AG10803 (cell line): ENCODE measurements around the gene ALPI.

ENCODE experiments used
- DNase-seq: peaks from one replicate; pipeline ENCODE4 v3.0.0; 2010; ENCODE audit warnings: low read depth
- H3K4me3 ChIP-seq: 2 replicates; pipeline ENCODE4 v1.5.1; 2011; ENCODE audit warnings: mild to moderate bottlenecking, low read length, control low read depth
- TF ChIP-seq, protein P1 (sequence below): conservative IDR thresholded peaks from 2 replicates; pipeline ENCODE4 v1.5.1; 2011; ENCODE audit warnings: mild to moderate bottlenecking, low read length, control low read depth, inconsistent platforms

Gene ALPI

DNA sequence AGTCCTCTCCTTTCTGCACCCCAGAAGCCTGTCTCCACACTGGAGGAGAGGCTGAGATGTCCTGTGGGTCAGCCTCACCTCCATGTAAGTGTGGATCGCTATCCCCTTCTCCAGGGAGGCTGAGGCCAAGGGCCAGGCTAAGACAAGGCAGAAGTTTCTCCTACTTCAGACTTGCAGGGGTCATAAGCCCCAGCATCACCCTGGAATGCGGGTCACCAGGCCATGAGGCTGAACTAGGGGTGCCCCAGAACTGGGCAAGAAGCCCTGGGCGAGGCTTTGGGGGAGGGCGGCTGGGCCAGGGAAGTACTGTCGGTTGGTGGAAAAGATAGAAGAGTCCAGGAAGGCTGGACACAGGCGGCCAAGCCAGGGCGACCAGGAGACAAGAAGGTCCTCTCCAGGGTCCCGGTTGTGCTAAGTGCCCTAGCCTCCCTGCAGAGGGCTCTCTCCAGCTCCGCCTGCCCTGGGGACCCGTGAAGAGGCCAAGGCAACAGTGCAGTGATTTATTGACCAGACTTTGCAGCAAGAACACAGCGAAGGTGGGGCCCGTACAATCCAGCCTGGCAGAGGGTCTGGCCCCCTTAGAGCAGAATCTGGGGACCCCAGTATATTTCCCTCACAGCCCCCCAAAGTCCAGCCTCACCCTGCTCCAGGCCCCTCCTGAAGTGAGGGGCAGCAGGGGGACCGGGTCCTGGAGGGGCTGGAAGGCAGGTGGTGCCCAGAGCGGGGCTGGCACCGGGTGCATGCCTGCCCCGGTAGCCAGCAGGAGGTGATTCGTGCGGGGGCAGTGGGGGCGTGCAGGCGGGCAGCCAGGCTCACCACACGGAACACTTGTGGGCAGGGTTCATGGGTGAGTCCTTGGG, 23.6 kb downstream of the ALPI start:
- H3K4me3 ChIP-seq = no peak overlapping the region
- DNase-seq = no peak
- TF ChIP-seq, protein P1, sequence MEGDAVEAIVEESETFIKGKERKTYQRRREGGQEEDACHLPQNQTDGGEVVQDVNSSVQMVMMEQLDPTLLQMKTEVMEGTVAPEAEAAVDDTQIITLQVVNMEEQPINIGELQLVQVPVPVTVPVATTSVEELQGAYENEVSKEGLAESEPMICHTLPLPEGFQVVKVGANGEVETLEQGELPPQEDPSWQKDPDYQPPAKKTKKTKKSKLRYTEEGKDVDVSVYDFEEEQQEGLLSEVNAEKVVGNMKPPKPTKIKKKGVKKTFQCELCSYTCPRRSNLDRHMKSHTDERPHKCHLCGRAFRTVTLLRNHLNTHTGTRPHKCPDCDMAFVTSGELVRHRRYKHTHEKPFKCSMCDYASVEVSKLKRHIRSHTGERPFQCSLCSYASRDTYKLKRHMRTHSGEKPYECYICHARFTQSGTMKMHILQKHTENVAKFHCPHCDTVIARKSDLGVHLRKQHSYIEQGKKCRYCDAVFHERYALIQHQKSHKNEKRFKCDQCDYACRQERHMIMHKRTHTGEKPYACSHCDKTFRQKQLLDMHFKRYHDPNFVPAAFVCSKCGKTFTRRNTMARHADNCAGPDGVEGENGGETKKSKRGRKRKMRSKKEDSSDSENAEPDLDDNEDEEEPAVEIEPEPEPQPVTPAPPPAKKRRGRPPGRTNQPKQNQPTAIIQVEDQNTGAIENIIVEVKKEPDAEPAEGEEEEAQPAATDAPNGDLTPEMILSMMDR = no peak

DNA sequence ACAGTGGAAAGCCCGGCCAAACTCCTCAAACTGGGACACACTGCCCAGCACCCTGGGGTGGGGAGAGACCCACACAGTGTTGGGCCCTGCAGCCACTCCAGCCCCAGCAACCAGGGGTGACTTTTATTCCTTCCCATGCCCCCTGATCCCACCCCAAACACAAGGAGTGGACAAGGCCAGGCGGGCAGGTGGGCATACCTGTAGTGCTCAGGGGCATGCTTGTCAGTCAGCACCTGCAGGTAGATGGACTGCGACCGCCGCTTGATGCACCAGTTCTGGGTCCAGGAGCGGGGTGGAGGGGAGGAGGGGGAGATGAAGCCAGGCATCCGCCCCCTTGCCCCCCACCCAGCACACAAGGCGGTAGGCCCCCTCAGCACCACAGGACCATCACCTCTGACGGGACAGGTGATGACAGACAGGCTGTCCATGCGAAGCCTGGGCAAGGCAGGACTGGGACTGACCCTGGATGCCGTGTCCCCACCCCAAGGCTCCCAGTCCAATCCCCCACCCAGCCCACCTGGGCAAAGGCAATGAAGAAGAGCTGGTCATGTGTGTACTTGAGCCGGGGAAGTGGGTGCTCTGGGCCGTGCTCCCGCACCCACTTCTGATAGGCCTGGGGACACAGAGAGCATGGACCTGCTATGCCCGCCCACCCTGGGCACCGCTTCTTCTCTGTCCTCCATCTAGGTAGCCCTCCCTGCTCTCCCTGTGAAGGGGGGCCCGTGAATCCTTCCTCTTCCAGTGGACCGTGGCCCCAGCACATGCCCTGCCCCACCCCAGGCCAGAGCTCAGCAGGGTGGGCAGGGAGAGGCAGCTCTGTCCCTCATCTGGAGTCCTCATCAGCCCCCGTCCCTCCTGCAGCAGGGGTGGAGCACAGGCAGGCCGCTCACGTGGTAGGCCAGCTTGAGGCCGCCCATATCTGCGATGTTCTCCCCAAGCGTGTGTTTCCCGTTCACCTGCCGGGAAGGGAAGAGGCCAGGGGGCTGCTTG, 24.5 kb downstream of the ALPI start:
- no peak for DNase-seq
- no peak overlapping the region for H3K4me3 ChIP-seq
- TF ChIP-seq, protein P1 = no peak

DNA sequence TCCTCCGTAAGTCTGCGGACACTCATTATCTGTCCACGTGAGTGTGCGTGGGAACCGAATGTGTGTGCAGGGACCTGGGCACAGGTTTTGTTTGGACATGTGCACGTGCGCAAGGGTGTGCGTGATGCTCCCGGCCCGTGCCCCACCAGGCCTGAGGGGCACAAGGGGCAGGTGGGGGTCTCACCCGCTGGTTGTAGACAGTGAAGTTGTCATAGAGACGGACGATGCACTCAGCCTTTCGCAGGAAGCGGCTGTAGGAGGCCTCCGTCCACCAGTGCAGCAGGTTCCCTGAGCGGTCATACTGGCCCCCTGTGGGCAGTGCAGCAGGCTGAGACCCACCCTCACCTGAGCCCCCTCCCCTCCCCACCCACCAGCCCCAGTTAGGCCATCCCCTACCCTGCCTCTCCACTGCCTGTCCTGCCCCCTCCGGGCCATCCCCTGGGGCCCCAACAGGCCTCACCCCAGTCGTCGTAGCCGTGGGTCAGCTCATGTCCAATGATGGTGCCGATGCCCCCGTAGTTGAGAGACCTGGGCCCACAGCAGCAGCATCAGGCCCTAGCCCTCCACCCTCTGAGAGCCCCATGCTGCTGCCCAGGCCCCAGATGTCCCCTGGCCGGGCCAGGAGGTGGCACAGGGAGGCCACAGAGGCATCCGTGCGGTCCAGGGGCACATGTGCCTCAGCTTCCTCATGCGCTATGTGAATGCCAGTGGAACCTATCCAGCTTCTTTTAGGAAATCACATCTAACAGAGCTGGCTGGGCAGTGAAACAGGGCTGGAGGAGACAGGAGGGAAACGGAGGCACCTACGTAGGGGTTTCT, 25.6 kb downstream of the ALPI start:
- no peak for DNase-seq
- H3K4me3 ChIP-seq = no peak overlapping the region
- TF ChIP-seq, protein P1 = no peak

DNA sequence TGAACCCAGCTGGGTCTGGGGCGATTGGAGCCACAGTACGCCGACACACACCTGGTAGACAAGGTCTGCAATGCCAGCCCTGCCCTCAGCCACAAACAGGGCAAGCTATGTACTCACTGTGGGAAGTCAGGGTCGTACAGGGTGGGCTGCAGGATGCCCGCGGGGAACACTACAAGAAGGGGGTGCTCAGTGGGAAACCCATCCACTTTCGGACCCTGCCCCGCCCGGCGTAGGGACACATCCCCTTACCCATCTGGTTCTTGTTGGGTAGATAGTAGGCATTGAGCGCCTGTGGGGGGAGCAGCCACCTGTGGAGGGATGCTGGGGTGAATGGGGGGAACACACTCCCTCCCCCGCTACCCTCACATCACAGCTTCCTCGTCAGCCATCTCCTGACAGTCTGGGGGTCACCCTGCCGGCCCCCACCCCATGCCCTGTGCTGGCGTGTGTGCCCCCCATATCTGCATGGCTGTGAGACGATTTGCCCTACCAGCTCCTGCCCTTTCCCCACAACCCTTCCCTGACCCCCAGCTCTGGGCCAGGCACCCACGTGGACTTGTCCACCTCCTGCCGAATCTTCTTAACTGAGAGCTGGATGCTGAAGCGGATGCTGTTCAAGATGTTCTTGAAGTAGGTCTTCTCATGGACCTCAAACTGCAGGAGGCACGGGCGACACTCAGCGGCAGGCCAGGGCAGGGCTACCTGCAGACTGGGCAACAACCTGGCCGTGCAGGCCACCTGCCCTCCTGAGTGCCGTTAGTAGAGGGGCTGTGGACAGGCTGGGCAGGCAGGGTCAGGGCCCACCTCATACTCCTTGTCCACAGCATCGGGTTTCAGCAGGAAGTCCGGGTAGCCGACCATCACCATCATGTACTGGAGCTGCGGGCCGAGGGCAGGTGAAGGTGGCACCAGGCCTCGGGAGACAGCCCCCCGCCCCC, 26.6 kb downstream of the ALPI start:
- TF ChIP-seq, protein P1 = no peak
- no peak for DNase-seq

DNA sequence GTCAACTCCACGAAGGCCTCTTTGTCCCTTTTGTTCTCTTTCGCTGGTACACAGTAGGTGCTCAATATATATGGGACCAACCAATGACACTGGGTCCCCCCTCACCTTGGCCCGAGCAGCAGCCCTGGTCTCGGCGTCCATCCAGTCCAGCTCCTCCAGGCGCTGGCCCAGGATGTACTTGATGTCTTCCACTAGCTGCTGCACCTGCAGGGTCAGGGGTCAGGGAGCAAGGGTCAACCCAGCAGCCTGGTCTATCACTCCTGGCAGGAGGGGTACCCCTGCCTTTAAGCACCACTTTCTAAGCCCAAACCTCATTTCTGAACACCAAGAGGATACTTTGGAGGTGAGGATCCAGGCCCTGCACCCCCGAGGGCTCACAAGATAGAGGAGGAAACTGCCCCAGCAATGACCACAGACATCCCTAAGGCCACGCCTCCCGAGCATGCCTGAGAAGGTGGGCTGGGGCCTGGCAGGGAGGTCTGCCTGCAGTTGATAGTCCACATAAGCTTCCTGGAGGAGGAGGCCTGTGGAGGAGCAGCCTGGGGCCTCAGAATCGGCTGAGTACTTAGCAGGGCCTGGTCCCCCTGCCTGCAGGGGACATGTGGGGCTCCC, 27.5 kb downstream of the ALPI start:
- no peak overlapping the region for H3K4me3 ChIP-seq
- no peak for DNase-seq
- TF ChIP-seq, protein P1 = no peak

More for the DNA sequence above, 26.6 kb downstream of the ALPI start:
- no peak overlapping the region for H3K4me3 ChIP-seq
